Left forelimb (tissue), 1 donor: ENCODE measurements around the gene SPATA22.
"Not testable (repeated sequence)": the region's sequence is repeated elsewhere in the genome, so short reads cannot be mapped to it uniquely, and the experiment has no call there.

Source experiments
- DNase-seq: peaks from one replicate; pipeline ENCODE4 v3.0.0-alpha.2; 2018; ENCODE audit warnings: low spot score

The SPATA22 gene

DNA sequence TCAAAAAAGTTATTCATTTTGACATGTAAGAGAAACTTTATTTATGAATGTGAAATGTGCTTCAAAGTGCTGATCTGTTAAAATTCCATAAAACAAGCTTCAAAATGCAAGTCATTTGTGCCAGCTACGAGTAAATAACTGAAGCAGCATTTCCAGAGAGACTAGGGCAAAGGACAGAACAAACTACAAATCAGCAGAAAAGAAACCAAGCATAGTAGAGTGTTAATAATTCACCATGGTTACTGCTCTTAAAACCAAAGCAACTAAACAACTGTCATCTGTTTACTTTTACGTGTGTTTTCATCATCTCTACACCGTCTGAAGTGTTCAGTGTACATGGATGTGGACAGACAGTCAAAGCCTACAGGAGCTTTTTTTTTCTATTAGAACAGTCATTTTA, 2.6 kb upstream of the SPATA22 start:
- DNase-seq = no peak

DNA sequence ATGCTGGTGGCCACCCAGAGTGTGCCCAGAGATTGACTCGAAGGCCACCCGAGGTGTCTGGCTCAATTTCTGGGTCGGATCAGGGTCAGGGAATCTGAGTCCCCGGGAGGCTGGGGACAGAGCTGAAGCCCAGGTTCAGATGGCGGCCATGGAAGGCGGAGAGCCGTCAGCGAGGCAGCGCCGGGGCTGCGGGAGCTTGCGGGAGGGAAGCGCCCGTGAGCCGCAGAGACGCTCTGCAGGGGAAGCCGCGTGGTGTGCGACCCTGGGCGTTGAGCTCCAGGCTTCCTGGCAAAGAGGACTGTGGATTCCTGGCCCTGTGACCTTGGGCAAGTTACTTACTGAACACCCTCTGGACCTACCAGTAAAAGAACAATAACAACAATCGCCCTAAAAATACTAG, 518 bp upstream of the SPATA22 start:
- DNase-seq = no peak

GRCh38 chr17:3469529-3469928, 2.1 kb downstream of the SPATA22 start:
- DNase-seq = no peak

- not testable (repeated sequence) for DNase-seq
These were observed 5.3 kb downstream of the SPATA22 start for GRCh38 chr17:3466355-3466754.

GRCh38 chr17:3448059-3448665, 23.5 kb downstream of the SPATA22 start:
- DNase-seq = no peak

- no peak for DNase-seq
These were observed 24.0 kb downstream of the SPATA22 start for GRCh38 chr17:3447625-3448024.

DNA sequence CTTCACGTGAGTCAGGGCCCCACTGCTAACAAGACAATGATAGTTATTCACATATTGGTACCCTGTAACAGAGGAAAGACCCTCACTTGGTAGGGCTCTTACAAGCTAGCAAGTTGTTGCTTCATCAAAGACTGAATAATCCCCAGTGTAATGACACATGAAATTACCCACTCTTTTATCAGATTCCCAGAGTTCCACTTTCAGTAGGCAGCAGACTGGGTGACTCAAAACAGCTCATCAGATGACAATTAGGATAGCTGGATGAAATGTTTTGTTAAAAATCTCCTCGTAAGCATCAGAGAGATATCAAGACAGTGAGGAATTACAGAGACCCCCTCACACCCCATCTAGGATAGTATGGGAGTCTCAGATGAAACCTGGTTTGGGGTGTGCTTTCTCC, 31.2 kb downstream of the SPATA22 start:
- no peak for DNase-seq

DNA sequence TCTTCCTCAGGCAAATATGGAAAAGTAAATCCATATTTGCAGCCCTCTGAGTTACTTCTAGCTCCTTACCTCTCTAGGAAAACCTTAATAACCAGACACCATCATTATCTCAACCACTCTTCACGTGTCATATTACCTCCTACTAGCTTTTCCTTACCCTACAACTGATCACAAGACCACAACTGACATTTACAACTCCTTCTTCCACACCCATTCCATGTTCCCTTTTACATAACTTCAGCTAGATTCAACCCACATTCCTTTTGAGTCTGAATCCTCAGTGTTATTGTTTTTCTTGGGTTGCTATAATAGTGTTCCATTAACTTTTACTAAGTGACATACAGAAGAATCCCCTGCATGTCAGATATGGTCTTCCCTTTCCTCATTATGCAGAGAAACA, 33.3 kb downstream of the SPATA22 start:
- DNase-seq = no peak

- DNase-seq = no peak
These were observed 37.9 kb downstream of the SPATA22 start, which contains the start of gene OR1E2 for GRCh38 chr17:3433741-3434140. Gene OR1E2 (minus strand): TSS chr17:3433841. CDS start chr17:3433841, 0 bp downstream.

GRCh38 chr17:3433215-3433614, 38.4 kb downstream of the SPATA22 start:
- DNase-seq = not testable (repeated sequence)

- DNase-seq = no peak
These were observed 53.4 kb downstream of the SPATA22 start for GRCh38 chr17:3418222-3418621.

GRCh38 chr17:3415610-3416009, 56.0 kb downstream of the SPATA22 start:
- DNase-seq = no peak

DNA sequence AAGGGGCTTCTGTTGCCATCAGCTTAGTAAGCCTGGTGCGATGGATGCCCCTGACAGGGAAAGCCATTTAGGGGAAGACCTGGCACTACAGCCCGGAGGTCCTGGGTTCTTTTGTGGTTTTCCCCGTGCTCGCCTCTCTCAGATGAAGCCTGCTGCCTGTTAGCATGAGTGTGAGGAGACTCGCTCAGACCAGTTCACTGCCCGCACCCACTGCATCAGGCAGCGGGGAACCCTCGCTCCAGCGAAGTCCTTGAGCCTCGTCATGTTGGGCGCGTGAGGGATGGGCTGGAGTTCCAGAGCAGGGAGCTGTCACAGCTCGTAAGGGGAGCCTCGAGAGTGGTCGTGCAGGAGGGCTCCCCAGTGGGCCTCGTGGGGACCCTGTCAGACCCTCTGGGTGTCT, 59.4 kb downstream of the SPATA22 start:
- DNase-seq = not testable (repeated sequence)

DNA sequence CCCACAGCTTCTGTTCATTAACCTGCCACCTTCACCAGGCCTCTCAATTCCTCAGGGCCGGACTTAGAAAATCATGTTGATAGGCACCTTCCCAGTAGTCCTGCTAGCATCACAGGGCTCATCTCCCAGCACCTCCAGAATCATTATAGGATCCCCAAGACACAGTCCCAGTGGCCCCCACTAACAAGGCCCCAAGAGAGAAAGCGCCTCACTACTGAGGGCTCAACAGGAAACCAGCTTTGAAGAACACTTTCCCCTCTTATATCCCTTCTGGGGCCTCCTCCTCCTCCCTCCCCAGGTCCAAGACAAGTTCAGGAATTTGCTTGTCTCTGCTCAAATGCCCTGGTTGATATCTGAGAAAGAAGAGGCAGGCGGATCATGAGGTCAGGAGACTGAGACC, 60.5 kb downstream of the SPATA22 start, which contains the start of gene OR3A3:
Gene OR3A3 (plus strand): TSS at position 301 of the 400 bp plus-strand sequence.
- no peak for DNase-seq

DNA sequence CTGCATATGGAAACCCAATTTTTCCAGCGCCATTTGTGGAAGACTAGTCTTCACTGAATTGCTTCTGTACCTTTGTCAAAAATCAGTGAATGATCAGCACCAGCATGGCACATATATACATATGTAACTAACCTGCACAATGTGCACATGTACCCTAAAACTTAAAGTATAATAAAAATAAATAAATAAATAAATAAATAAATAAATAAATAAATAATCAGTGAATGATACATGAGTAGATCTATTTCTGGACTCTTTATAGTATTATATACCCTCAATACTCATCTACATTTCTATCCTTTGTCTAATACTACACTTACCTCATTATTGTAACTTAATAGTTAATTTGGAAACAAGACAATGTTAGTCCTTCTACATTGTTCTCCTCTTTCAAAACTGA, 67.8 kb downstream of the SPATA22 start:
- DNase-seq = not testable (repeated sequence)

- DNase-seq = no peak
These were observed 69.8 kb downstream of the SPATA22 start for GRCh38 chr17:3401786-3402185.

DNA sequence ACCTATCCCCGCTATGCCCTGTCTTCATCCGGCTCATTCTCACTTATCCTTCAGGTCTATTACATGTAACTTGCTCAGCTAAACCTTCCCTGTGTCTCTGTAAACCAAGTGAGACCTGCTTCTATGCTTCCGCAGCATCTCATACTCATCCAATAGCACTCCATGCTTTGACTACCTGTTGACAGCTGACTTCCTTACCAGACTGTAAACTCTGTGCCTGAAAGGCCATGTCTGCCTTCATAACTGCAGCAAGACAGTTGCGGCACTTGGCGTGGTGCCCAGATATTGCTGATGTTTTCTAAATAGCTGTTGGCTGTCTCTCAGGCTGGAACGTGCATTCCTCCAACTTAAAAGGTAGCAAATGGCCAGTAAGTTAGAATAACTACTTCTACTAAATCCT, 71.6 kb downstream of the SPATA22 start:
- DNase-seq = no peak

DNA sequence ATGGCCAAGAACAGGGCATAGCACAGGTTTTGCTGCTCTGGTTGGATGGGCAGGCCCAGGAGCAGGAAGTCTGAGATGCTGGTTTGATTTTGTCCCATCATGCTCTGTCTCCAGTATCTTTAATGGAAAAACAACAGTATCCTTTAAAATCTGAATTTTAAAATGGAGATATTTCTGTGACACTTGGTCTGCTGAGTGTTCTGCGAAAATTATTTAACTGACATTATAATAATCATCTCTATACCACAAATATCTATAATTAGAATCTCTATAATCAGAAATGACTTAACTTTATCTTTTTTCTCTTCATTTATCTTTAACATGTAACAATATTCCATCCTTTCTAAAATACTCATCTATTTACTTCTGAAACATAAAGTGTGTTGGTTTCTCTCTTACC, 73.3 kb downstream of the SPATA22 start, which contains the start of gene OR1E1:
Gene OR1E1 (minus strand): TSS at position 101 of the 400 bp plus-strand sequence. CDS start 0 bp downstream, at position 101.
- DNase-seq = no peak

GRCh38 chr17:3397801-3398200, 73.8 kb downstream of the SPATA22 start:
- not testable (repeated sequence) for DNase-seq
